Measurements from ENCODE around the gene OGA.

The OGA gene

GRCh38 chr10:101752241-101752640 lies 66.0 kb downstream of the OGA start:
- DNase-seq: no peak

GRCh38 chr10:101749047-101750016 lies 68.9 kb downstream of the OGA start:
- DNase-seq: no peak

GRCh38 chr10:101748496-101748895 lies 69.7 kb downstream of the OGA start:
- no peak for DNase-seq

- DNase-seq: no peak
Measured at GRCh38 chr10:101745074-101745696, 73.1 kb downstream of the OGA start.

DNA sequence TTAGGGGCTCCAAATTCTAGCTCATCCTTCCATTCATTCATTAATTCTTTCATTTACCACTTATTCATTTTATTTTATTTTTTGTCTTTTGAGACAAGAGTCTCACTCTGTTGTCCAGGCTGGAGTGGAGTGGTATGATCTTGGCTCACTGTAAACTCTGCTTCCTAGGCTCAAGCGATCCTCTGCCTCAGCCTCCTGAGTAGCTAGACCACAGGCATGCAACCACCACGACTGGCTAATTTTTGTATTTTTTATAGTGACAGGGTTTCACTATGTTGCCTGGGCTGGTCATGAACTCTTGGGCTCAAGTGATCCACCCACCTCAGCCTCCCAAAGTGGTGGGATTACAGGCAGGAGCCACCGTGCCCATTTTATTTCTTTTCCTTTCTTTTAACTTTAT lies 74.0 kb downstream of the OGA start:
- DNase-seq: no peak

DNA sequence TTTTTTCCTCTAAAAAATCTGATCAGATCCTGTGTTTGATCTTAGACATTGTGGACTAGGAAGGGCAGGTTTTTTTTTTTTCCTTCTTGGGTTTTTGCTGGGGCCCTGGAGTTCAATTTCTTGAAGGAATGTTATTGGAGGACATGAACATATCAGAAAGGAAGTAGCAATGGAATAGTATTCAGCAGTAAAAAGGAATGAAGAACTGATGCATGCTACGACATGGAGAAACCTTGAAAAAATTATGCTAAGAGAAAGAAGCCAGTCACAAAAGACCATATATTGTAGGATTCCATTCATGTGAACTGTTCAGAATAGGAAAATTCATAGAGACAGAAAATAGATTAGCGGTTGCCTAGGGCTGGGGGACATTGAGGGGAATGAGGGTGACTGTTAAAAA lies 76.3 kb downstream of the OGA start:
- DNase-seq: no peak

DNA sequence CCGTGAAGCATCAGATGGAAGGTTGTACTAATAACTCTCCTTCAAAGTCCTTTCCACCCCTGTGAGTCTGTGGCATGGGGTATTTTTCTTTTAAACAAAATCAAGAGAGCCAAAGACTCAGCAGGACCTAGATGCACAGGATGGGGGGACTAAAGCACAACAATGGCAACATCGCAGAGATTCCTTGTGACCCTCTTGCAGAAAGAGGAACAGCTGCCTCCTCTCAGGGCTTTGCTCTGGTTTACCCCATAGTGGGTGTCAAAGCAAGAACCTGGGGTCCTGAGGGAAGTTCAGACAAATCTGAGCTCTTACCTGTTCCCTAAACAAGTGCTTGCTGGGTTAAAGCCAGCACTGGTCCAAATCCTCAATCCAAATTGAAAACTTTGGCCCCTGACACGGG lies 81.6 kb downstream of the OGA start:
- no peak for DNase-seq
